K562 (cell line): ENCODE results near the gene C2CD4D. TPM values are rescaled to one million over a fixed set of nuclear protein-coding genes. Genes with fewer than 3 reads are reported as not detected.

Experiments
- BCLAF1 ChIP-seq, 2 experiments: fragments of 450-650 bp in 1 of 2; IDR thresholded peaks; 2 replicates each; pipeline ENCODE4 v1.6.1; 2011 to 2017; ENCODE audit warnings: low read depth in 2 of 2, antibody characterized with exemption in 1 of 2, borderline replicate concordance in 1 of 2, low read length in 1 of 2, mild to moderate bottlenecking in 1 of 2, mixed read lengths in 1 of 2; ENCODE audit not compliant: control insufficient read depth in 1 of 2
- CREB1 ChIP-seq, 2 experiments: sonication (generic) in 1 of 2; formaldehyde crosslinking in 1 of 2; IDR thresholded peaks; 2 replicates each; pipeline versions ENCODE4 v1.6.1 to v1.8.0; 2012 to 2022; ENCODE audit warnings: inconsistent platforms in 1 of 2, mild to moderate bottlenecking in 1 of 2, missing genetic modification reagents in 1 of 2, moderate library complexity in 1 of 2
- DNMT1 ChIP-seq: fragments of 450-650 bp; IDR thresholded peaks from 2 replicates; pipeline ENCODE4 v1.6.1; 2016; ENCODE audit warnings: antibody characterized with exemption, mild to moderate bottlenecking
- HMG20B ChIP-seq: fragments of 250-450 bp; sonication (Bioruptor Pico); IDR thresholded peaks from 2 replicates; pipeline ENCODE4 v1.5.0; 2021; ENCODE audit warnings: mild to moderate bottlenecking
- NCOA4 ChIP-seq: fragments of 450-650 bp; IDR thresholded peaks from 2 replicates; pipeline ENCODE4 v1.6.1; 2018; ENCODE audit warnings: mild to moderate bottlenecking; ENCODE audit not compliant: partially characterized antibody
- PCBP2 ChIP-seq: fragments of 200-400 bp; formaldehyde crosslinking; IDR thresholded peaks from 2 replicates; pipeline ENCODE4 v1.6.1; 2018; ENCODE audit warnings: low read length, low read depth, mild to moderate bottlenecking, moderate library complexity; ENCODE audit not compliant: poor library complexity, severe bottlenecking
- POLR3G ChIP-seq: IDR thresholded peaks from 2 replicates; pipeline ENCODE4 v1.6.1; 2011; ENCODE audit not compliant: insufficient read length, insufficient replicate concordance; ENCODE audit errors: extremely low read depth
- RBBP5 ChIP-seq: fragments of 200-600 bp; sonication (generic); IDR thresholded peaks from 2 replicates; pipeline ENCODE4 v1.6.1; 2012; ENCODE audit warnings: borderline replicate concordance, mild to moderate bottlenecking, low read length, control low read depth, inconsistent platforms; ENCODE audit not compliant: insufficient read depth, poor library complexity, severe bottlenecking
- SP1 ChIP-seq: sonication (generic); formaldehyde crosslinking; IDR thresholded peaks from 2 replicates; pipeline ENCODE4 v1.8.1; 2022; ENCODE audit warnings: mild to moderate bottlenecking, missing genetic modification reagents
- STAT5A ChIP-seq: IDR thresholded peaks from 2 replicates; pipeline ENCODE4 v1.6.1; 2012; ENCODE audit warnings: low read length, inconsistent platforms, borderline replicate concordance
- XRCC4 ChIP-seq: IDR thresholded peaks from one replicate; pipeline ENCODE4 v1.6.1; 2011; ENCODE audit not compliant: insufficient read depth, insufficient read length; ENCODE audit errors: extremely low read depth
- ZNF124 ChIP-seq: sonication (generic); formaldehyde crosslinking; IDR thresholded peaks from 2 replicates; pipeline ENCODE4 v1.8.1; 2022; ENCODE audit warnings: missing genetic modification reagents
- polyA plus RNA-seq, 8 experiments: library from polyadenylated mRNA; depleted of rRNA in 4 of 8; stranded (reverse) in 5 of 8; unstranded in 3 of 8; fragments of >200 nt; fragmentation: Nextera tagmentation in 2 of 8; fragmentation: Illumina TruSeq in 1 of 8; extraction: Ambion mirVana in 2 of 8; extraction: Trizol in 1 of 8; gene quantifications; 2 replicates each; pipeline versions ENCODE4 v1.2.1 to v1.2.3, GENCODE V29; 2011 to 2014; ENCODE audit warnings: inconsistent platforms in 1 of 8, missing spikeins in 1 of 8
- total RNA-seq, 7 experiments: library from RNA; depleted of rRNA in 6 of 7; stranded (reverse); fragments of >200 nt in 6 of 7; fragmentation: Illumina TruSeq in 2 of 7; extraction: Trizol in 2 of 7; gene quantifications; 2 replicates each; pipeline versions ENCODE4 v1.2.1 to v1.2.3, GENCODE V29; 2011 to 2021; ENCODE audit warnings: low replicate concordance in 1 of 7
- TF ChIP-seq, protein P1 (sequence below), 2 experiments: fragments of 450-650 bp; IDR thresholded peaks; 2 replicates each; pipeline ENCODE4 v1.6.1; 2016
- TF ChIP-seq, protein P2 (sequence below): sonication (generic); formaldehyde crosslinking; IDR thresholded peaks from 2 replicates; pipeline ENCODE4 v1.8.0; 2022; ENCODE audit warnings: missing genetic modification reagents, mild to moderate bottlenecking, borderline replicate concordance
- TF ChIP-seq, protein P3 (sequence below): sonication (generic); formaldehyde crosslinking; IDR thresholded peaks from 2 replicates; pipeline ENCODE4 v1.8.0; 2022; ENCODE audit warnings: missing genetic modification reagents, mild to moderate bottlenecking, borderline replicate concordance
- TF ChIP-seq, protein P4 (sequence below): sonication (generic); formaldehyde crosslinking; IDR thresholded peaks from 2 replicates; pipeline ENCODE4 v1.5.0; 2020; ENCODE audit warnings: missing genetic modification reagents

Gene C2CD4D
- total and polyA plus RNA-seq, 9 of the 15 experiments (the other 6 are each of a cell fraction or from before 2014, with no cell fraction given) = not detected

- TF ChIP-seq, protein P1, sequence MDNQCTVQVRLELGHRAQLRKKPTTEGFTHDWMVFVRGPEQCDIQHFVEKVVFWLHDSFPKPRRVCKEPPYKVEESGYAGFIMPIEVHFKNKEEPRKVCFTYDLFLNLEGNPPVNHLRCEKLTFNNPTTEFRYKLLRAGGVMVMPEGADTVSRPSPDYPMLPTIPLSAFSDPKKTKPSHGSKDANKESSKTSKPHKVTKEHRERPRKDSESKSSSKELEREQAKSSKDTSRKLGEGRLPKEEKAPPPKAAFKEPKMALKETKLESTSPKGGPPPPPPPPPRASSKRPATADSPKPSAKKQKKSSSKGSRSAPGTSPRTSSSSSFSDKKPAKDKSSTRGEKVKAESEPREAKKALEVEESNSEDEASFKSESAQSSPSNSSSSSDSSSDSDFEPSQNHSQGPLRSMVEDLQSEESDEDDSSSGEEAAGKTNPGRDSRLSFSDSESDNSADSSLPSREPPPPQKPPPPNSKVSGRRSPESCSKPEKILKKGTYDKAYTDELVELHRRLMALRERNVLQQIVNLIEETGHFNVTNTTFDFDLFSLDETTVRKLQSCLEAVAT (IDR thresholded peaks at IDR 0.05) = peak; percentile 54 to 98
- no peak for TF ChIP-seq STAT5A
- no peak; the same call in 1 of the 2 replicates for TF ChIP-seq HMG20B (CRISPR knock-in tag)
- TF ChIP-seq DNMT1 = no peak
- TF ChIP-seq CREB1 (IDR thresholded peaks at IDR 0.05) = 0 out of 2 replicates have a peak, but pooled peaks have one; percentile 36
- peak; percentile 57 for TF ChIP-seq CREB1 (CRISPR knock-in tag; IDR thresholded peaks at IDR 0.05)
- no peak for TF ChIP-seq NCOA4
- TF ChIP-seq RBBP5 = peak; percentile 49
- no peak for TF ChIP-seq PCBP2
- no peak for TF ChIP-seq XRCC4
- TF ChIP-seq BCLAF1 (IDR thresholded peaks at IDR 0.05; ENCODE audit: borderline replicate concordance in 1 of 2, control insufficient read depth in 1 of 2, low read depth in 2 of 2, low read length in 1 of 2) = no peak
- TF ChIP-seq, protein P2, sequence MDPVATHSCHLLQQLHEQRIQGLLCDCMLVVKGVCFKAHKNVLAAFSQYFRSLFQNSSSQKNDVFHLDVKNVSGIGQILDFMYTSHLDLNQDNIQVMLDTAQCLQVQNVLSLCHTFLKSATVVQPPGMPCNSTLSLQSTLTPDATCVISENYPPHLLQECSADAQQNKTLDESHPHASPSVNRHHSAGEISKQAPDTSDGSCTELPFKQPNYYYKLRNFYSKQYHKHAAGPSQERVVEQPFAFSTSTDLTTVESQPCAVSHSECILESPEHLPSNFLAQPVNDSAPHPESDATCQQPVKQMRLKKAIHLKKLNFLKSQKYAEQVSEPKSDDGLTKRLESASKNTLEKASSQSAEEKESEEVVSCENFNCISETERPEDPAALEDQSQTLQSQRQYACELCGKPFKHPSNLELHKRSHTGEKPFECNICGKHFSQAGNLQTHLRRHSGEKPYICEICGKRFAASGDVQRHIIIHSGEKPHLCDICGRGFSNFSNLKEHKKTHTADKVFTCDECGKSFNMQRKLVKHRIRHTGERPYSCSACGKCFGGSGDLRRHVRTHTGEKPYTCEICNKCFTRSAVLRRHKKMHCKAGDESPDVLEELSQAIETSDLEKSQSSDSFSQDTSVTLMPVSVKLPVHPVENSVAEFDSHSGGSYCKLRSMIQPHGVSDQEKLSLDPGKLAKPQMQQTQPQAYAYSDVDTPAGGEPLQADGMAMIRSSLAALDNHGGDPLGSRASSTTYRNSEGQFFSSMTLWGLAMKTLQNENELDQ = no peak
- TF ChIP-seq ZNF124 (CRISPR knock-in tag) = no peak
- TF ChIP-seq POLR3G = no peak
- peak; percentile 85 for TF ChIP-seq SP1
- TF ChIP-seq, protein P3, sequence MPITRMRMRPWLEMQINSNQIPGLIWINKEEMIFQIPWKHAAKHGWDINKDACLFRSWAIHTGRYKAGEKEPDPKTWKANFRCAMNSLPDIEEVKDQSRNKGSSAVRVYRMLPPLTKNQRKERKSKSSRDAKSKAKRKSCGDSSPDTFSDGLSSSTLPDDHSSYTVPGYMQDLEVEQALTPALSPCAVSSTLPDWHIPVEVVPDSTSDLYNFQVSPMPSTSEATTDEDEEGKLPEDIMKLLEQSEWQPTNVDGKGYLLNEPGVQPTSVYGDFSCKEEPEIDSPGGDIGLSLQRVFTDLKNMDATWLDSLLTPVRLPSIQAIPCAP (CRISPR knock-in tag) = no peak
- TF ChIP-seq, protein P4, sequence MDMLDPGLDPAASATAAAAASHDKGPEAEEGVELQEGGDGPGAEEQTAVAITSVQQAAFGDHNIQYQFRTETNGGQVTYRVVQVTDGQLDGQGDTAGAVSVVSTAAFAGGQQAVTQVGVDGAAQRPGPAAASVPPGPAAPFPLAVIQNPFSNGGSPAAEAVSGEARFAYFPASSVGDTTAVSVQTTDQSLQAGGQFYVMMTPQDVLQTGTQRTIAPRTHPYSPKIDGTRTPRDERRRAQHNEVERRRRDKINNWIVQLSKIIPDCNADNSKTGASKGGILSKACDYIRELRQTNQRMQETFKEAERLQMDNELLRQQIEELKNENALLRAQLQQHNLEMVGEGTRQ = no peak
Observed at GRCh38 chr1:151790071-151790939, 49.3 kb downstream of the C2CD4D start, which contains the start of gene TDRKH (continued).
